Measurements from ENCODE around the gene PPP4C. TPM values are rescaled to one million over a fixed set of nuclear protein-coding genes. Genes with fewer than 3 reads are reported as not detected.

Gene PPP4C
- total RNA-seq, 1 experiment from 2014 or later = 163 TPM

DNA sequence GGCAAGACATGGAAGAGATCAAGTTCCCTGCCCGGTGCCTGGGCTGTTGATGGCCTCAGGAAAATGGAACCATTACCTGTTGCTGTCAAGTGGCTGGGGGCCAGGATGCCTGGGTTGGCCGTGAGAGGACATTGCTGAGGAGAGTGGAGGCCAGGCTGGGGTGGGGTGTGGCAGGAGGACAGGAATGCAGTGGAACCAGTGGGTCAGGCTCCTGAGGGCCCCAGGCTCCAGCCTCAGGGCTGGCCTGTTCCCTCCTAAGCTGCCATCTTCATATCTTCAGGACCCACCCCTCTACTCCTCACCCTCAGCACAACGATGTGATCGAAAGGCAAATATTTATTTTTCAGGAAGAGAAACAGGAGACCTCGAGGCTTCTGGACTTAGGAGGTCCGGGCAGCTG is 28.7 kb downstream of the PPP4C start:
- no peak overlapping the region for H3K4me2 ChIP-seq (ENCODE audit: insufficient read depth, insufficient read length, low read length)
- Mint-ChIP-seq H3K4me3 (no peak overlapping the region), H3K27me3 (ENCODE audit: low read depth) (no peaks in the 10 kb centered on the region), H3K27ac (peak overlapping the region in 1 of 3 experiments; percentile 13; a peak in 1 of 7 replicates), H3K36me3 (ENCODE audit: insufficient read depth in 1 of 3, low read depth in 3 of 3) (peaks cover 4 to 25% (median 21%) of the 10 kb centered on the region in 3 experiments; a peak in 6 of 7 replicates), H3K4me1 (no peaks in the 10 kb centered on the region), H3K9me3 (no peaks in the 10 kb centered on the region)
- WGBS (ENCODE audit: extremely low coverage, insufficient read length, low lambda C conversion rate) = no CpG with 5 or more reads among the region's 6 CpGs
- no peak overlapping the region for H2BK15ac ChIP-seq (ENCODE audit: low read depth, low read length)
- H4K8ac ChIP-seq (replicated peaks; ENCODE audit: insufficient read length, low read depth, low read length) = no peak overlapping the region
- H3K14ac ChIP-seq (ENCODE audit: insufficient read depth, low read length) = no peak overlapping the region
- no peak overlapping the region for H4K5ac ChIP-seq (ENCODE audit: insufficient read length, low read depth, low read length)
- H3K9me3 ChIP-seq (ENCODE audit: control insufficient read depth, low read depth, low read length) = no peaks in the 10 kb centered on the region
- H3K79me2 ChIP-seq (ENCODE audit: insufficient read depth, low read length) = no peaks in the 10 kb centered on the region; the same call in 1 of the 2 replicates
- no peak overlapping the region for H2BK5ac ChIP-seq (ENCODE audit: insufficient read length, low read length)
- H4K20me1 ChIP-seq (ENCODE audit: control insufficient read depth, insufficient read depth, insufficient read length) = no peaks in the 10 kb centered on the region
- H3K27me3 ChIP-seq (ENCODE audit: insufficient read depth, low read length) = no peaks in the 10 kb centered on the region
- H3K23ac ChIP-seq (ENCODE audit: insufficient read length, low read depth, low read length) = no peak overlapping the region
- no peaks in the 10 kb centered on the region for H3K4me1 ChIP-seq (ENCODE audit: insufficient read depth, low read length)
- peak; percentile 26 for DNase-seq
- H3K79me1 ChIP-seq (ENCODE audit: insufficient read depth, low read depth, low read length, poor library complexity, severe bottlenecking) = no peaks in the 10 kb centered on the region
- H3T11ph ChIP-seq (ENCODE audit: low read length) = no peak overlapping the region
- no peak overlapping the region for H3K27ac ChIP-seq (ENCODE audit: insufficient read length, low read depth, low read length)
- H2BK20ac ChIP-seq (ENCODE audit: low read depth, low read length, poor library complexity, severe bottlenecking) = no peak overlapping the region
- H2BK120ac ChIP-seq (ENCODE audit: low read depth, low read length, poor library complexity, severe bottlenecking) = no peak overlapping the region
- no peak overlapping the region for H4K91ac ChIP-seq (ENCODE audit: insufficient read length, low read depth, low read length)
- H3K4ac ChIP-seq (ENCODE audit: low read depth, low read length) = no peak overlapping the region
- no peak overlapping the region for H3K18ac ChIP-seq (ENCODE audit: insufficient read length, low read depth, low read length)
- no peaks in the 10 kb centered on the region for H3K23me2 ChIP-seq (ENCODE audit: insufficient read length, low read depth, low read length, poor library complexity, severe bottlenecking)
- TF ChIP-seq, protein P1, sequence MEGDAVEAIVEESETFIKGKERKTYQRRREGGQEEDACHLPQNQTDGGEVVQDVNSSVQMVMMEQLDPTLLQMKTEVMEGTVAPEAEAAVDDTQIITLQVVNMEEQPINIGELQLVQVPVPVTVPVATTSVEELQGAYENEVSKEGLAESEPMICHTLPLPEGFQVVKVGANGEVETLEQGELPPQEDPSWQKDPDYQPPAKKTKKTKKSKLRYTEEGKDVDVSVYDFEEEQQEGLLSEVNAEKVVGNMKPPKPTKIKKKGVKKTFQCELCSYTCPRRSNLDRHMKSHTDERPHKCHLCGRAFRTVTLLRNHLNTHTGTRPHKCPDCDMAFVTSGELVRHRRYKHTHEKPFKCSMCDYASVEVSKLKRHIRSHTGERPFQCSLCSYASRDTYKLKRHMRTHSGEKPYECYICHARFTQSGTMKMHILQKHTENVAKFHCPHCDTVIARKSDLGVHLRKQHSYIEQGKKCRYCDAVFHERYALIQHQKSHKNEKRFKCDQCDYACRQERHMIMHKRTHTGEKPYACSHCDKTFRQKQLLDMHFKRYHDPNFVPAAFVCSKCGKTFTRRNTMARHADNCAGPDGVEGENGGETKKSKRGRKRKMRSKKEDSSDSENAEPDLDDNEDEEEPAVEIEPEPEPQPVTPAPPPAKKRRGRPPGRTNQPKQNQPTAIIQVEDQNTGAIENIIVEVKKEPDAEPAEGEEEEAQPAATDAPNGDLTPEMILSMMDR (conservative IDR thresholded peaks at IDR 0.05) = no peak
- no peak overlapping the region for H3K9ac ChIP-seq (ENCODE audit: extremely low read depth, insufficient read length, low read length)
- H2BK12ac ChIP-seq (ENCODE audit: insufficient read length, low read depth, low read length) = no peak overlapping the region
- H2AFZ ChIP-seq (ENCODE audit: low read length) = no peak overlapping the region
- no peak overlapping the region for H2AK5ac ChIP-seq (ENCODE audit: insufficient read length, low read length)
- no peak overlapping the region for H3K56ac ChIP-seq (ENCODE audit: insufficient read length, low read depth, low read length)
